Muscle of leg (tissue), 16 donors: ENCODE data around the gene TMEM200B. TPM values are rescaled to one million over a fixed set of nuclear protein-coding genes. Genes with fewer than 3 reads are reported as not detected.

Experiments used
- DNase-seq: peaks from one replicate; pipeline ENCODE4 v3.0.0; 2013
- H3K27ac ChIP-seq: one replicate; pipeline ENCODE4 v1.5.1; 2013; ENCODE audit warnings: mild to moderate bottlenecking, low read length, control low read depth
- H3K27me3 ChIP-seq: one replicate; pipeline ENCODE4 v1.6.1; 2013; ENCODE audit warnings: low read length; ENCODE audit not compliant: control insufficient read depth, insufficient read depth
- H3K36me3 ChIP-seq: one replicate; pipeline ENCODE4 v1.6.1; 2013; ENCODE audit warnings: low read length; ENCODE audit not compliant: control insufficient read depth, insufficient read depth
- H3K4me1 ChIP-seq: one replicate; pipeline ENCODE4 v1.6.1; 2013; ENCODE audit warnings: low read length; ENCODE audit not compliant: control insufficient read depth, insufficient read depth
- H3K4me3 ChIP-seq: one replicate; pipeline ENCODE4 v1.5.1; 2013; ENCODE audit warnings: low read length, control low read depth
- H3K9me3 ChIP-seq: replicated peaks from 2 replicates; pipeline ENCODE4 v1.6.1; 2013; ENCODE audit warnings: low read depth, low read length; ENCODE audit not compliant: control insufficient read depth
- WGBS: methylation state at CpG from one replicate; pipeline ENCODE4 v1.1.5; 2013; ENCODE audit warnings: missing lambda C conversion rate; ENCODE audit not compliant: insufficient coverage; 5-methylcytosine and 5-hydroxymethylcytosine counted together
- long read RNA-seq, 11 donors: transcript quantifications; one replicate each; lab custom pipeline, GENCODE V29; 2026
- polyA plus RNA-seq, 8 donors: library from polyadenylated mRNA; unstranded; fragments of 120-200 nt; gene quantifications; one replicate each; pipeline versions ENCODE4 v1.2.1 to v1.2.3, GENCODE V29; 2013; ENCODE audit warnings: inconsistent platforms in 1 of 8, low replicate concordance in 1 of 8; ENCODE audit not compliant: insufficient read length in 8 of 8, insufficient read depth in 1 of 8
- total RNA-seq: library from RNA; stranded (reverse); fragments of 120-200 nt; gene quantifications from one replicate; pipeline ENCODE4 v1.2.4, GENCODE V29; 2013

Gene TMEM200B
- total RNA-seq (10.1 TPM), polyA plus RNA-seq (10 to 100 TPM in 2 of 8 donors, 1 to 10 TPM in 6; 5.9 to 11.3 (median 8.7) TPM)
- long read RNA-seq, donor 1, partial matches to known transcripts, result 0 of 2 reads
- long read RNA-seq, donor 1, other reads (novel, unspliced or antisense), result 0 of 2 reads
- long read RNA-seq, donor 2, partial matches to known transcripts, result 0 of 1 reads
- long read RNA-seq, donor 2, other reads (novel, unspliced or antisense), result 0 of 1 reads
- long read RNA-seq, donor 3, partial matches to known transcripts, result 0 of 3 reads
- long read RNA-seq, donor 3, other reads (novel, unspliced or antisense), result 0 of 3 reads
- long read RNA-seq, donor 4, partial matches to known transcripts, result 0 of 2 reads
- long read RNA-seq, donor 4, other reads (novel, unspliced or antisense), result 0 of 2 reads
- long read RNA-seq, donor 5, transcript TMEM200B-202 (2 exons, 2,501 nt), result major isoform, 6 of 6 reads
- long read RNA-seq, donor 5, partial matches to known transcripts, result 0 of 6 reads
- long read RNA-seq, donor 5, other reads (novel, unspliced or antisense), result 0 of 6 reads
- long read RNA-seq, donor 6, transcript TMEM200B-202 (2 exons, 2,501 nt), result major isoform, 6 of 6 reads
- long read RNA-seq, donor 6, partial matches to known transcripts, result 0 of 6 reads
- long read RNA-seq, donor 6, other reads (novel, unspliced or antisense), result 0 of 6 reads
- long read RNA-seq, donor 7, transcript TMEM200B-202 (2 exons, 2,501 nt), result major isoform, 5 of 5 reads
- long read RNA-seq, donor 7, partial matches to known transcripts, result 0 of 5 reads
- long read RNA-seq, donor 7, other reads (novel, unspliced or antisense), result 0 of 5 reads
- long read RNA-seq, donor 8, result 0 reads
- long read RNA-seq, donor 9, partial matches to known transcripts, result 0 of 2 reads
- long read RNA-seq, donor 9, other reads (novel, unspliced or antisense), result 0 of 2 reads
- long read RNA-seq, donor 10, partial matches to known transcripts, result 0 of 2 reads
- long read RNA-seq, donor 10, other reads (novel, unspliced or antisense), result 0 of 2 reads
- long read RNA-seq, donor 11, partial matches to known transcripts, result 0 of 3 reads
- long read RNA-seq, donor 11, other reads (novel, unspliced or antisense), result 0 of 3 reads

DNA sequence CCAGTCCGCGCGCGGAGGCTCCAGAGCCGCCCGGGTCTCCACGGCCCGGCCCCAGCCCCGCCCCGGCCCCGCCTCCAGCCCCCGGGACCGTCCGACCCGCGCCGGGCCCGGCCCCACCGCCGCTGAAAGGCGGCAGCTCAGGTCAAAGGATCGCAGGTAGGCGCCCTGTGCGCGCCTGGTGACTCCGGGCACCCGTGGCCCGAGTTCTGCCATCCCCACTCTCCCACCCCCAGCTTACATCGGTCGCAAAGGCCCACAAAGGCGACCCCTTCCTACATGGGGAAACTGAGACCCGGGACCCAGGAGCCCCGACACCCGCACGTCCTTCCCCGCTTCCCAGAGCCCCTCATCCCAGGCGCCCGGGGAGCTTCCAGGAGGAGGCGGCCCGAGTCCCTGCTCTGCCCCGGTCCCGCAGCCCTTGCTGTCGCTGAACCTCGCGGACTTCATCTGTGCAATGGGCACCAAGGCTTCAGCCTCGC is at the start of gene TMEM200B:
TSS of gene TMEM200B (minus strand) at position 17 of the 479 bp plus-strand sequence. CDS start 2,075 bp downstream, outside the sequence.
- H3K4me3 ChIP-seq, result peak within 1 kb of the TSS; percentile 76
- H3K27me3 ChIP-seq, result peaks cover 64% of the 10 kb centered on the region
- H3K27ac ChIP-seq, result peak within 1 kb of the TSS; percentile 99
- no peaks in the 10 kb centered on the region for H3K36me3 ChIP-seq
- no peaks in the 10 kb centered on the region for H3K9me3 ChIP-seq
- DNase-seq, result peak; percentile 54
- under 1% methylated on average over 33 of the region's 46 CpGs for WGBS
- peaks cover 35% of the 10 kb centered on the region for H3K4me1 ChIP-seq

DNA sequence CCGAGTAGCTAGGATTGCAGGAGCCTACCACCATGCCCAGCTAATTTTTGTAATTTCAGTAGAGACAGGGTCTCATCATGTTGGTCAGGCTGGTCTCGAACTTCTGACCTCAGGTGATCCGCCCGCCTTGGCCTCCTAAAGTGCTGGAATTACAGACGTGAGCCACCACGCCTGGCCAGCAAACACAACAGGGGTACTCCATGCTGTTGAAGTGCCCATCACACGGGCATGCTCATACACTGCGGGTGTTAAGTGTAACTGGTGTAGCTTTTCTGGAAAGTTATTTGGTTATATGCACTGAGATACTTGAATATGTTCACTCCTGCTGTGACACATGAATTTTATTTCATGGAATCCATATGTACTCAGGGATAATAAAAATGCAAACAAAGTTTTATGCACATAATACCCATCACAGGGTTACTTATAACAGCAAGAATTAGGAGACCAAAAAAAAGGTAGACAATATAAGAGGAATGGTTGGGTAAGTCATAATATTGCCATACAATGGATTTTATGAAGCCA is 48.8 kb upstream of the TMEM200B start:
- WGBS, result 85% methylated on average over 6 of the region's 8 CpGs
- Histone ChIP-seq H3K27ac (no peak overlapping the region), H3K36me3 (peaks cover 10% of the 10 kb centered on the region), H3K9me3 (no peaks in the 10 kb centered on the region), H3K27me3 (no peaks in the 10 kb centered on the region), H3K4me3 (no peak overlapping the region), H3K4me1 (peaks cover 3% of the 10 kb centered on the region)
- DNase-seq, result no peak

DNA sequence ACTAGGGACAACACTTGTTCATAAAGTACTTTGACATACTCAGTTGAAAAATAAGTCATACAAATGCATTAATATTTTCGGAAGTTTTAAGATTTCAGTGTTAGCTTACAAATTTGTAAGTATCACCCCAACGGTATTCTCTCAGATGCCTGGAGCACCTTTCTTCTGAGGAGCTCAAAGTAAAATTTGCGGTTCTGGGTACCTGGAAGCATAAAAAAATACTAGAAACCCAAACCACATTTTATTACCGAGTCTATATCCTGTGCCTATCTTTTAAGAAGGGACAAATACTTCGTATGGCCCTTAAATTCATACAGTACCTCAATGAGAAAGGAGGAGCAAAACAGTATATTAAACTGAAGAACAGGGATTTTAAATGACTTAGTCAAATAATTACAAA is 47.8 kb upstream of the TMEM200B start:
- Histone ChIP-seq H3K36me3 (peaks cover 13% of the 10 kb centered on the region), H3K4me3 (no peak overlapping the region)

DNA sequence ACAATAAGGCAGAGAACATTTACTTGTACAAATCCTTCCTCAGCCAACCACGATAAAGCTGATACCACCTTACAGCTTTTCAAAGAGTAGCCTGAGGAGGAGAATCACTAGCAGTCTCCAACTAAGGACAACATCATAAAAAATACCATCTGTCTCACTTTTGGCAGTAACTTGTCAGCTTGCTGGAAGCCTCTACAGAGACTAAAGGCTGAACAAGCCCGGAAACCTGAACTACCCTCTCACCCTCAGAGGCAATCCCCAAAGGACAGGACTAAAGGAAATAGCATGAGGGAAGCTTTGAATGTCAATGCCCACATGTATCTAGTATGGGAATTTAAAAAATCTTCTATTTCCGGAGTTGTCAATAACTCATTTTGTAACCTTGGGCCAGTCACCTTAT is 47.4 kb upstream of the TMEM200B start:
- no peak overlapping the region for H3K27ac ChIP-seq
- WGBS, result no CpG with 5 or more reads among the region's 3 CpGs
- peaks cover 3% of the 10 kb centered on the region for H3K4me1 ChIP-seq

More for the DNA sequence above, 47.8 kb upstream of the TMEM200B start:
- H3K4me1 ChIP-seq, result peaks cover 3% of the 10 kb centered on the region
- H3K27me3 ChIP-seq, result no peaks in the 10 kb centered on the region
- H3K9me3 ChIP-seq, result no peaks in the 10 kb centered on the region
- no peak overlapping the region for H3K27ac ChIP-seq
- no peak for DNase-seq
- 50% methylated on average over 1 of the region's 5 CpGs for WGBS

DNA sequence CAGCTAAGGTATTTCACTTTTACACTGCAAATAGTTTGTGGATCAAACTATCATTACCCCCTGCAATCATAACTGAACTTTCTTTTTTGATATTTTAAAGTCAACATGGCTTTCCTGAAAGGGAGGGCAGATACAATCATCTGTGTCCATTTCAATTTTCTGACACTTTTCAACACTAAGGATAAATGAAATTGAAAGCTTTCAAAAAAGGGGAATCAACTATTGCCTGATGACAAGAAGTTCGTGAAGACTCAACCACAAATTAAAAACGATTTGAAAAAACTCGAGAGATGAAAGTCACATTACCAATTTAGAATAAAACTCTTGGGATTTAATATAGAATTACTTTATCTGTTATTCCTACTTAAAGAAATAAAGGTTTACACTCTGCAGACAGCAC is 46.3 kb upstream of the TMEM200B start:
- DNase-seq, result no peak
- Histone ChIP-seq H3K27ac (no peak overlapping the region), H3K9me3 (no peaks in the 10 kb centered on the region), H3K27me3 (no peaks in the 10 kb centered on the region), H3K4me3 (no peak overlapping the region), H3K4me1 (peaks cover 3% of the 10 kb centered on the region), H3K36me3 (peaks cover 27% of the 10 kb centered on the region)
- no CpG with 5 or more reads among the region's 3 CpGs for WGBS

More for the DNA sequence above, 47.4 kb upstream of the TMEM200B start:
- Histone ChIP-seq H3K36me3 (peaks cover 17% of the 10 kb centered on the region), H3K4me3 (no peak overlapping the region), H3K9me3 (no peaks in the 10 kb centered on the region), H3K27me3 (no peaks in the 10 kb centered on the region)
- DNase-seq, result no peak

DNA sequence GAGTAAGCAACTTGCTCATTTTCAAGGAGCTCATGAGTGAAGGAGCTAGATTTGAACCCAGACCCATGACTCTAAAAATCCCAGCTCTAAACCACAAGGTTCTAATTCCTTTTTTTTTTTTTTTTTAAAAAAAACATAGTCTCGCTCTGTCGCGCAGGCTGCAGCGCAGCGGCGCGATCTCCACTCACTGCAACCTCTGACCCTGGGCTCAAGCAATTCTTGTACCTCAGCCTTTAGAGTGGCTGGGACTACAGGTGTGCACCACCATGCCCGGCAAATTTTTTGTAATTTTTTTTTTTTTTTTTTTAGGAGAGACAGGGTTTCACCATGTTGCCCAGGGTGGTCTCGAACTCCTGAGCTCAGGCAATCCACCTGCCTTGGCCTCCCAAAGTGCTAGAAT is 44.2 kb upstream of the TMEM200B start:
- DNase-seq, result no peak
- no peaks in the 10 kb centered on the region for H3K9me3 ChIP-seq
- H3K36me3 ChIP-seq, result peaks cover 29% of the 10 kb centered on the region
- H3K27ac ChIP-seq, result no peak overlapping the region
- H3K4me3 ChIP-seq, result no peak overlapping the region
- no peaks in the 10 kb centered on the region for H3K27me3 ChIP-seq
- peaks cover 3% of the 10 kb centered on the region for H3K4me1 ChIP-seq
- WGBS, result no CpG with 5 or more reads among the region's 9 CpGs

DNA sequence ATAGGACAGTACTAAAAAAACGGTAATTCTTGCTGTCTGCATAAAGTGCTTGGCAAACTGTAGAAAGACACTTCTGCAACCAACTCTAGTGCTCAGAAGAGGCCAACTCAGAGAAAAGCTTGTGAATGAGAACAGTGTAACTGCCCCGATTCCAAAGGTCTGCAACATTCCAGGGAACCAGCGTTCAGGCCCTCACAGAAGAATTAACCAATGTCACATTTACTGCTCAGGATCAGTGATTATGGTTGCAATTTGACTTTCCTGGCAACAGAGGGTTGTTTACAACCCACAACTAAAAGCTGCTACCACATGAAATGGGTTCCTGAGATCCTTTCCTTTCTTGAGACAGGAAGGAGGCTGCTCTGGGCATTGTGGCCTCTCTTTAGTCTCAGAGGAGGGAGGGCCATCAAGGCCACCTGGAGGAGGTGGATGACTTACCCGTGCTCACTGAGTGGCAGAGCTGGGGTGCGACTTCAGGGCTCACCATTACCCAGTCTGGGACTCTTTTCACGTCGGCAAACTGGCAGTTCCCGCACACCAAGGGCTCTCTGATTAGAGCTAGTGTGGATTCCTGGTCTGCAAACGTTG is 42.7 kb upstream of the TMEM200B start:
- Histone ChIP-seq H3K4me3 (no peak overlapping the region), H3K4me1 (peaks cover 7% of the 10 kb centered on the region), H3K36me3 (peaks cover 33% of the 10 kb centered on the region), H3K27me3 (no peaks in the 10 kb centered on the region), H3K27ac (no peak overlapping the region), H3K9me3 (no peaks in the 10 kb centered on the region)
- DNase-seq, result no peak
- 11% methylated on average over 2 of the region's 9 CpGs for WGBS

DNA sequence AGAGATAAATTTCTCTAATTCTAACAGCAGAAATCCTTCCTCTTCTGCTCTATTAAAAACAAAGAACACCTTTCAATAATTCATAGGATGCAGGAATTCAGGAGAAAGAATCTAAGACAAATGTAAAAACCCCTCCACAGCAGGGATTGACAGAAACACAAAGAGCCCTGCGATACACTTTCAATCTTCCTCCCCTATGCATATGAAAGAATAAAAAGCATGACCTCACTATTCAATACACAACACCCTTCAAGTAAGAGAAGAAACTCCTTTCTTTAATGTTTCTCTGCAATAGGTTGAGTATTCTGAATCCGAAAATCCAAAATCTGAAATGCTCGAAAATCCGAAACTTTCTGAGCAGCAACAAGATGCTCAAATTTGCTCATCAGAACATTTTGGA is 40.9 kb upstream of the TMEM200B start:
- Histone ChIP-seq H3K27me3 (no peaks in the 10 kb centered on the region), H3K4me1 (peaks cover 4% of the 10 kb centered on the region), H3K36me3 (peaks cover 40% of the 10 kb centered on the region), H3K4me3 (no peak overlapping the region), H3K27ac (no peak overlapping the region), H3K9me3 (no peaks in the 10 kb centered on the region)
- no peak for DNase-seq
- WGBS, result 100% methylated on average over 1 of the region's 4 CpGs

DNA sequence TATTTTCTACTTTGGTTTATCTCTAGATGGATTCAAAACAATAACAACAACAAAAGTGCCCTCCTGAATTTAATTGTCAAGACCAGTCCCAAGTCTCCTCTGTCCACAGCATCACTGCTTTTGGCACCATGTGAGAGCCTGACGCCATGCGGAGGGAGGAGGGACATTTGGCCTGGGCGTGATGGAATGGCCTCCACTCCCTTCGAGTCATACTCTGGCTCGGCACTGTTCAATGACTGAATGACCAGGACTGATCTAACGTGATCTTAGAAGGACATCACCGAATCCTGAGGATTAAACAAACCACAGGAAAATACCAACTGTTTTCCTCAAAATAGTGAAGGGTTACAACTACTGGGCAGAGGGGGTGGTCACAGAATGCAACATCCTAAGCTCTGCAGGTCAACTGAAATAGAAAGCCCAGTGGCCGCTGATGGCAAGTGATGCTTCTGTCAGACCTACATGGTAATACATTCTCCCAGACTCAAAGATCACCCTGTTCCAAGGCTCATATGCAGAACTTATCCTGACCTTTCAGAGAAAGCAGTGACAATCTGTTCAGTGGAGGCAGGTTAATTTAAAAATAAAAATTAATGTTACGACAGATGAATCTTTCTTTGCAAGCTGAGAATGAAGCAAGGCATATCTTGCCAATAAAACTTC is 38.9 kb upstream of the TMEM200B start:
- peaks cover 43% of the 10 kb centered on the region for H3K36me3 ChIP-seq
- H3K27me3 ChIP-seq, result no peaks in the 10 kb centered on the region
- no CpG with 5 or more reads among the region's 9 CpGs for WGBS
- peaks cover 4% of the 10 kb centered on the region for H3K4me1 ChIP-seq
- H3K27ac ChIP-seq, result no peak overlapping the region
- peak; percentile 33 for DNase-seq
- H3K9me3 ChIP-seq, result no peaks in the 10 kb centered on the region
- no peak overlapping the region for H3K4me3 ChIP-seq
